Activated naive CD8-positive, alpha-beta T cell treated with anti-CD3 and anti-CD28 coated beads for 36 hours (primary cell): ENCODE data around the gene MB21D2. TPM values are rescaled to one million over a fixed set of nuclear protein-coding genes. Genes with fewer than 3 reads are reported as not detected.

ENCODE experiments used
- DNase-seq: peaks from one replicate; pipeline ENCODE4 v3.0.0; 2021
- H3K27ac Mint-ChIP-seq: one replicate; pipeline ENCODE4 v1.8.0; 2022; ENCODE audit warnings: mild to moderate bottlenecking, moderate library complexity, mixed read lengths
- H3K27me3 Mint-ChIP-seq: one replicate; pipeline ENCODE4 v1.8.0; 2022; ENCODE audit warnings: mild to moderate bottlenecking, mixed read lengths
- H3K36me3 Mint-ChIP-seq: one replicate; pipeline ENCODE4 v1.8.0; 2021; ENCODE audit warnings: mild to moderate bottlenecking, mixed read lengths
- H3K4me1 Mint-ChIP-seq: one replicate; pipeline ENCODE4 v1.8.0; 2021; ENCODE audit warnings: mixed read lengths
- H3K4me3 Mint-ChIP-seq: one replicate; pipeline ENCODE4 v1.8.0; 2022; ENCODE audit warnings: mild to moderate bottlenecking, moderate library complexity, mixed read lengths
- H3K9me3 Mint-ChIP-seq: one replicate; pipeline ENCODE4 v1.8.0; 2022; ENCODE audit warnings: mixed read lengths
- total RNA-seq, 2 experiments: library from RNA; stranded (reverse); gene quantifications; one replicate each; pipeline ENCODE4 v1.2.3, GENCODE V29; 2021

Gene MB21D2
- total RNA-seq, 2 experiments from 2014 or later, result 6.4 to 6.6 TPM

DNA sequence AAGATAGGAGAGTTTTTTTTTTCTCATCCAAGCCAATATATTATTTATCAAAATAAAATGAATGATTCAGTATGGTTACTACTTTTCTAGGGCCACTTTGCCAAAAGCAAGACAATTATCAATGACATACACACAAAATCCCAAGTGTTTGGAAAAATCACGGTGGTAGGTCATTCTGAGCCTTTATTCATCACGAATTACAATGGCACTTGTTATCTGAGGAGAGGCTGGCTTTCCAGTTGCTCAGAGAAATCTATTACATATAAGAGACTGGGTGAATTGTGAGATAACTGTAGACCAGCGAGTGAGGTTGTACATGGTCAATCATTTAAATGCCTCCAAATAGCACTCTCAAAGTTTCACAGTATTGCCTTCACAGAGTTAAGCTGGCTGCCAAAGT is 169.9 kb downstream of the MB21D2 start:
- Mint-ChIP-seq H3K9me3 (peaks cover 3% of the 10 kb centered on the region), H3K27me3 (peaks cover 5% of the 10 kb centered on the region), H3K36me3 (no peaks in the 10 kb centered on the region), H3K27ac (no peak overlapping the region), H3K4me3 (no peak overlapping the region), H3K4me1 (no peaks in the 10 kb centered on the region)
- no peak for DNase-seq

DNA sequence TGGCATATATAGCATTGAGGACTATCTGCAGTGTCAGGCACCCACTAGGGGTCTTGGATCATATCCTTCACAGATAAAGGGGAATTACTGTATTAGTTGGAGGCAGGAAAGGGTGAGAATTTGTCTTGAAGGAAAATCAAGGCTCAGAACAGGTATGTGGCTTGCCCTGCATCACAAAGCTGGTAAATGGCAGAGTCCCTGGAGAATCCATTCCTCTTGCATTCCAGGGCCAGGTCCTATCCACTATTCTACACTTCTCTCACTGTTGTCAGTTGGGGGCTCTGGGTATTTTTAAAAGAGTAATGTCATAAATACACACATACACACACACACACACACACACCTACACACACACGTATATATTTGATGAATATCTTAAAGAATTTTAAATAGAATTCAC is 170.5 kb downstream of the MB21D2 start:
- DNase-seq, result no peak
- Mint-ChIP-seq H3K36me3 (no peaks in the 10 kb centered on the region), H3K27ac (no peak overlapping the region), H3K9me3 (peaks cover 3% of the 10 kb centered on the region), H3K4me1 (no peaks in the 10 kb centered on the region), H3K27me3 (peaks cover 5% of the 10 kb centered on the region), H3K4me3 (no peak overlapping the region)

Other genes starting within 250 kb of the MB21D2 start
- not detected for gene FGF12, start 190.3 kb downstream of the MB21D2 start, total RNA-seq